ENCODE results near the gene GPSM3. TPM values are rescaled to one million over a fixed set of nuclear protein-coding genes. Genes with fewer than 3 reads are reported as not detected.
A peak's percentile ranks its signal among the peaks of the same experiment; 100 is the strongest.

The GPSM3 gene
- total and polyA plus RNA-seq, 2 of the 13 experiments (the other 11 are each of a cell fraction or from before 2014, with no cell fraction given): 0.18 to 6.2 TPM

DNA sequence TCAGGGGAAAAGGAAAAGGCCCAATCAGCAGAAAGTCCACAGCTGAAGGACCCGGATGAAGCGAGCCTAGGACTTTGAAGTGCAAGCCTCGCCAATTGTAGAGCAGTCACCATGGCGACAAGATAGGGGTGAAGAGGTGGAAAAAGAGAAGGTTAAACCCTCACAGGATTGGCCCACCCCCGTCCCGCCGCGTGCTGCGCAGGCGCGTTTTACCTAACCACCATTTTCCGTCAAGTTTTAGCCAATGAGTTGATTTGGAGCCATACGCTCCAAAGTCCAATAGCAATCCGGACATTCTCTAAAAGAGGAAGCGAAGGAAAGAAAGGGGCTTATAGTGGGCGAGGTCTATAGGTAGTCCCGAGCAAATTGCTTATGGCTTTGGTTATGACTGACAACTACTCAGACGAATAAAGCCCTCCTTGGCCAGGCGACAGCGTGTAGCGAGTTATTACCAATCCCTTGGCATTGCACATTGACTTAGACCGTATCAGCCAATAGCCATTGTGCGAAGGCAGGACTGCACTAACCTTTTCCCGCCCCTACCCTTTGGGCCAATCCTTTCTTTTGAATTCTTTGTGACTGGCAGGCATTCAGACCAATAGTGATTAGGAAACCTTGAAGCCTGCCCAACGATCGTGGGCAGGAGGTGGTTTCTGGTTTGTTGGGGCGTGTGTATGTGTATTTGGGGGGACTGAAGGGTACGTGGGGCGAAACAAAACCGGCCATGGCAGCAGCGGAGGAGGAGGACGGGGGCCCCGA lies 14.5 kb downstream of the GPSM3 start, which contains the start of gene RNF5 (continued):
- TF ChIP-seq, protein P1, sequence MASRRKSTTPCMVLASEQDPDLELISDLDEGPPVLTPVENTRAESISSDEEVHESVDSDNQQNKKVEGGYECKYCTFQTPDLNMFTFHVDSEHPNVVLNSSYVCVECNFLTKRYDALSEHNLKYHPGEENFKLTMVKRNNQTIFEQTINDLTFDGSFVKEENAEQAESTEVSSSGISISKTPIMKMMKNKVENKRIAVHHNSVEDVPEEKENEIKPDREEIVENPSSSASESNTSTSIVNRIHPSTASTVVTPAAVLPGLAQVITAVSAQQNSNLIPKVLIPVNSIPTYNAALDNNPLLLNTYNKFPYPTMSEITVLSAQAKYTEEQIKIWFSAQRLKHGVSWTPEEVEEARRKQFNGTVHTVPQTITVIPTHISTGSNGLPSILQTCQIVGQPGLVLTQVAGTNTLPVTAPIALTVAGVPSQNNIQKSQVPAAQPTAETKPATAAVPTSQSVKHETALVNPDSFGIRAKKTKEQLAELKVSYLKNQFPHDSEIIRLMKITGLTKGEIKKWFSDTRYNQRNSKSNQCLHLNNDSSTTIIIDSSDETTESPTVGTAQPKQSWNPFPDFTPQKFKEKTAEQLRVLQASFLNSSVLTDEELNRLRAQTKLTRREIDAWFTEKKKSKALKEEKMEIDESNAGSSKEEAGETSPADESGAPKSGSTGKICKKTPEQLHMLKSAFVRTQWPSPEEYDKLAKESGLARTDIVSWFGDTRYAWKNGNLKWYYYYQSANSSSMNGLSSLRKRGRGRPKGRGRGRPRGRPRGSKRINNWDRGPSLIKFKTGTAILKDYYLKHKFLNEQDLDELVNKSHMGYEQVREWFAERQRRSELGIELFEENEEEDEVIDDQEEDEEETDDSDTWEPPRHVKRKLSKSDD (CRISPR knock-in tag; IDR thresholded peaks at IDR 0.05; ENCODE audit: low read depth): no peak
- TF ChIP-seq ZFP90 (CRISPR knock-in tag; IDR thresholded peaks at IDR 0.05; ENCODE audit: borderline replicate concordance) (peak; percentile 17; the same call in 1 of the 2 replicates), ZNF766 (CRISPR knock-in tag; IDR thresholded peaks at IDR 0.05; ENCODE audit: borderline replicate concordance) (0 out of 2 replicates have a peak, but pooled peaks have one; percentile 80), THAP11 (CRISPR knock-in tag; IDR thresholded peaks at IDR 0.05) (0 out of 2 replicates have a peak, but pooled peaks have one; percentile 33), MAF1 (CRISPR knock-in tag; IDR thresholded peaks at IDR 0.05; ENCODE audit: borderline replicate concordance) (no peak), ZNF510 (CRISPR knock-in tag; IDR thresholded peaks at IDR 0.05; ENCODE audit: low read depth) (no peak), RBM39 (IDR thresholded peaks at IDR 0.05; ENCODE audit: low read depth, low read length, poor library complexity, severe bottlenecking) (no peak), EP300 (IDR thresholded peaks at IDR 0.05; ENCODE audit: low read depth in 2 of 2, low read length in 2 of 2) (peak; percentile 10 to 17; a peak in 1 of 4 replicates), EP300 (CRISPR knock-in tag; IDR thresholded peaks at IDR 0.05; ENCODE audit: borderline replicate concordance) (no peak), KLF16 (CRISPR knock-in tag; IDR thresholded peaks at IDR 0.05) (no peak), RBM22 (optimal IDR thresholded peaks at IDR 0.05; ENCODE audit: low read length) (no peak), ZNF543 (CRISPR knock-in tag; IDR thresholded peaks at IDR 0.05) (no peak), SP5 (CRISPR knock-in tag; IDR thresholded peaks at IDR 0.05; ENCODE audit: borderline replicate concordance, low read depth) (no peak; the same call in 1 of the 2 replicates), SRSF4 (IDR thresholded peaks at IDR 0.05; ENCODE audit: low read depth, low read length, poor library complexity, severe bottlenecking) (no peak), NAIF1 (CRISPR knock-in tag; IDR thresholded peaks at IDR 0.05; ENCODE audit: borderline replicate concordance) (no peak)
- TF ChIP-seq, protein P2, sequence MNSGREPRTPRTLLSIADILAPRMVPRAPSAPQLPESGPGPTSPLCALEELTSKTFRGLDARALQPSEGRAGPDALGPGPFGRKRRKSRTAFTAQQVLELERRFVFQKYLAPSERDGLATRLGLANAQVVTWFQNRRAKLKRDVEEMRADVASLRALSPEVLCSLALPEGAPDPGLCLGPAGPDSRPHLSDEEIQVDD (CRISPR knock-in tag; IDR thresholded peaks at IDR 0.05; ENCODE audit: borderline replicate concordance): no peak
- TF ChIP-seq, protein P3, sequence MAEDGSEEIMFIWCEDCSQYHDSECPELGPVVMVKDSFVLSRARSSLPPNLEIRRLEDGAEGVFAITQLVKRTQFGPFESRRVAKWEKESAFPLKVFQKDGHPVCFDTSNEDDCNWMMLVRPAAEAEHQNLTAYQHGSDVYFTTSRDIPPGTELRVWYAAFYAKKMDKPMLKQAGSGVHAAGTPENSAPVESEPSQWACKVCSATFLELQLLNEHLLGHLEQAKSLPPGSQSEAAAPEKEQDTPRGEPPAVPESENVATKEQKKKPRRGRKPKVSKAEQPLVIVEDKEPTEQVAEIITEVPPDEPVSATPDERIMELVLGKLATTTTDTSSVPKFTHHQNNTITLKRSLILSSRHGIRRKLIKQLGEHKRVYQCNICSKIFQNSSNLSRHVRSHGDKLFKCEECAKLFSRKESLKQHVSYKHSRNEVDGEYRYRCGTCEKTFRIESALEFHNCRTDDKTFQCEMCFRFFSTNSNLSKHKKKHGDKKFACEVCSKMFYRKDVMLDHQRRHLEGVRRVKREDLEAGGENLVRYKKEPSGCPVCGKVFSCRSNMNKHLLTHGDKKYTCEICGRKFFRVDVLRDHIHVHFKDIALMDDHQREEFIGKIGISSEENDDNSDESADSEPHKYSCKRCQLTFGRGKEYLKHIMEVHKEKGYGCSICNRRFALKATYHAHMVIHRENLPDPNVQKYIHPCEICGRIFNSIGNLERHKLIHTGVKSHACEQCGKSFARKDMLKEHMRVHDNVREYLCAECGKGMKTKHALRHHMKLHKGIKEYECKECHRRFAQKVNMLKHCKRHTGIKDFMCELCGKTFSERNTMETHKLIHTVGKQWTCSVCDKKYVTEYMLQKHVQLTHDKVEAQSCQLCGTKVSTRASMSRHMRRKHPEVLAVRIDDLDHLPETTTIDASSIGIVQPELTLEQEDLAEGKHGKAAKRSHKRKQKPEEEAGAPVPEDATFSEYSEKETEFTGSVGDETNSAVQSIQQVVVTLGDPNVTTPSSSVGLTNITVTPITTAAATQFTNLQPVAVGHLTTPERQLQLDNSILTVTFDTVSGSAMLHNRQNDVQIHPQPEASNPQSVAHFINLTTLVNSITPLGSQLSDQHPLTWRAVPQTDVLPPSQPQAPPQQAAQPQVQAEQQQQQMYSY (CRISPR knock-in tag; IDR thresholded peaks at IDR 0.05): no peak
